ENCODE results near the gene TFPT.
"Not testable (repeated sequence)": the region's sequence is repeated elsewhere in the genome, so short reads cannot be mapped to it uniquely, and the experiment has no call there.

The TFPT gene

GRCh38 chr19:54114340-54115108 is 933 bp downstream of the TFPT start:
- no peak for DNase-seq

- no peak for DNase-seq
Observed at GRCh38 chr19:54109651-54110050, 5.8 kb downstream of the TFPT start.

- no peak for DNase-seq
Observed at GRCh38 chr19:54108496-54108895, 7.0 kb downstream of the TFPT start.

GRCh38 chr19:54107876-54108490 is 7.5 kb downstream of the TFPT start:
- DNase-seq, result peak; percentile 14

- DNase-seq, result peak; percentile 13
Observed at GRCh38 chr19:54106716-54107115, 8.7 kb downstream of the TFPT start.

- peak; percentile 19 for DNase-seq
Observed at GRCh38 chr19:54105796-54106195, 9.7 kb downstream of the TFPT start.

GRCh38 chr19:54104998-54105715 is 10.3 kb downstream of the TFPT start:
- DNase-seq, result peak; percentile 9

GRCh38 chr19:54102421-54103169 is 12.9 kb downstream of the TFPT start, which contains the start of gene NDUFA3:
NDUFA3 (plus strand) TSS chr19:54102855; CDS start chr19:54102879, 24 bp downstream.
- DNase-seq, result peak; percentile 98

GRCh38 chr19:54100561-54100960 is 14.9 kb downstream of the TFPT start, which contains the start of gene OSCAR:
OSCAR (minus strand) TSS chr19:54100803; CDS start chr19:54100792, 11 bp downstream.
- no peak for DNase-seq

GRCh38 chr19:54099903-54100255 is 15.6 kb downstream of the TFPT start:
- DNase-seq, result not testable (repeated sequence)

GRCh38 chr19:54099190-54099902 is 16.1 kb downstream of the TFPT start:
- DNase-seq, result no peak

- no peak for DNase-seq
Observed at GRCh38 chr19:54096617-54097106, 18.8 kb downstream of the TFPT start.

GRCh38 chr19:54095859-54096616 is 19.4 kb downstream of the TFPT start:
- peak; percentile 62 for DNase-seq

GRCh38 chr19:54095136-54095858 is 20.2 kb downstream of the TFPT start:
- DNase-seq, result no peak

GRCh38 chr19:54094426-54095000 is 20.9 kb downstream of the TFPT start:
- no peak for DNase-seq

- DNase-seq, result no peak
Observed at GRCh38 chr19:54084410-54084809, 31.0 kb downstream of the TFPT start.

GRCh38 chr19:54081032-54081431 is 34.4 kb downstream of the TFPT start, which contains the start of gene TARM1:
TARM1 (minus strand) TSS chr19:54081365; CDS start chr19:54081340, 25 bp downstream.
- no peak for DNase-seq

GRCh38 chr19:54077334-54077733 is 38.1 kb downstream of the TFPT start:
- no peak for DNase-seq

GRCh38 chr19:54074851-54075250 is 40.6 kb downstream of the TFPT start:
- no peak for DNase-seq

- DNase-seq, result no peak
Observed at GRCh38 chr19:54073829-54074228, 41.6 kb downstream of the TFPT start.

Data from right hindlimb (tissue), 1 donor.